Suprapubic skin (tissue), 4 donors: ENCODE results near the gene INPP5B.

Source experiments
- EP300 ChIP-seq: sonication (generic); formaldehyde crosslinking; IDR thresholded peaks from one replicate; pipeline ENCODE4 v1.6.1; 2017; ENCODE audit warnings: antibody characterized with exemption
- POLR2AphosphoS5 ChIP-seq, 3 donors: sonication (generic); formaldehyde crosslinking; IDR thresholded peaks; one replicate each; pipeline ENCODE4 v1.6.1; 2017; ENCODE audit warnings: antibody characterized with exemption in 3 of 3

- no peak for TF ChIP-seq EP300
- no peak for TF ChIP-seq POLR2AphosphoS5 (IDR thresholded peaks at IDR 0.05)
Measured at GRCh38 chr1:37867784-37868183, 79.1 kb downstream of the INPP5B start.
